Osteoblast (primary cell): Measurements from ENCODE around the gene DOCK11. TPM values are rescaled to one million over a fixed set of nuclear protein-coding genes. Genes with fewer than 3 reads are reported as not detected.

Experiments
- DNase-seq: peaks from one replicate; pipeline ENCODE4 v3.0.0; 2011; ENCODE audit warnings: low spot score, mixed read lengths; ENCODE audit not compliant: insufficient read length; ENCODE audit errors: missing footprints
- H2AFZ ChIP-seq: 2 replicates; pipeline ENCODE4 v1.6.0; 2011; ENCODE audit warnings: mild to moderate bottlenecking, low read length
- H3K27ac ChIP-seq: 2 replicates; pipeline ENCODE4 v1.5.1; 2011; ENCODE audit warnings: mild to moderate bottlenecking, low read depth, low read length, moderate library complexity
- H3K27me3 ChIP-seq: 2 replicates; pipeline ENCODE4 v1.6.0; 2012; ENCODE audit warnings: mild to moderate bottlenecking, control low read depth, inconsistent platforms, low read length, moderate library complexity; ENCODE audit not compliant: insufficient read depth
- H3K36me3 ChIP-seq: 2 replicates; pipeline ENCODE4 v1.5.1; 2011; ENCODE audit warnings: mild to moderate bottlenecking, low read length, control low read depth, moderate library complexity; ENCODE audit not compliant: insufficient read depth
- H3K4me1 ChIP-seq: 2 replicates; pipeline ENCODE4 v1.5.1; 2011; ENCODE audit warnings: mild to moderate bottlenecking, low read length, control low read depth, moderate library complexity; ENCODE audit not compliant: insufficient read depth
- H3K4me2 ChIP-seq: 2 replicates; pipeline ENCODE4 v1.6.0; 2011; ENCODE audit warnings: mild to moderate bottlenecking, low read length; ENCODE audit not compliant: insufficient read depth
- H3K4me3 ChIP-seq: fragments of 200-600 bp; sonication (generic); 3 replicates; pipeline ENCODE4 v1.5.1; 2012; ENCODE audit warnings: mild to moderate bottlenecking, low read length, inconsistent platforms; ENCODE audit not compliant: insufficient read depth
- H3K79me2 ChIP-seq: 2 replicates; pipeline ENCODE4 v1.6.0; 2012; ENCODE audit warnings: mild to moderate bottlenecking, low read length, control low read depth, inconsistent platforms; ENCODE audit not compliant: insufficient read depth
- H3K9me3 ChIP-seq: 2 replicates; pipeline ENCODE4 v1.5.1; 2011; ENCODE audit warnings: low read depth, low read length, control low read depth
- H4K20me1 ChIP-seq: 2 replicates; pipeline ENCODE4 v1.6.0; 2012; ENCODE audit warnings: mild to moderate bottlenecking, low read length, control low read depth; ENCODE audit not compliant: insufficient read depth
- CTCF ChIP-seq: IDR thresholded peaks from 2 replicates; pipeline ENCODE4 v1.5.1; 2011; ENCODE audit warnings: mild to moderate bottlenecking, low read depth, low read length, moderate library complexity; ENCODE audit errors: extremely low read depth
- total RNA-seq: library from RNA; depleted of rRNA; stranded (reverse); fragments of >200 nt; gene quantifications from 2 replicates; pipeline ENCODE4 v1.2.3, GENCODE V29; 2012

Gene DOCK11
- total RNA-seq, 1 donor, result 26.4 TPM

GRCh38 chrX:118657413-118657812, 161.8 kb downstream of the DOCK11 start:
- no peak for TF ChIP-seq CTCF
- Histone ChIP-seq H3K27ac (no peak overlapping the region), H4K20me1 (no peaks in the 10 kb centered on the region), H3K4me3 (no peak overlapping the region), H2AFZ (no peak overlapping the region), H3K36me3 (no peaks in the 10 kb centered on the region), H3K79me2 (no peaks in the 10 kb centered on the region), H3K9me3 (no peaks in the 10 kb centered on the region), H3K4me1 (peaks cover 7% of the 10 kb centered on the region), H3K27me3 (no peaks in the 10 kb centered on the region), H3K4me2 (no peak overlapping the region)
- no peak for DNase-seq

GRCh38 chrX:118660085-118660484, 164.5 kb downstream of the DOCK11 start:
- Histone ChIP-seq H4K20me1 (no peaks in the 10 kb centered on the region), H3K36me3 (no peaks in the 10 kb centered on the region), H3K4me3 (no peak overlapping the region), H3K27me3 (no peaks in the 10 kb centered on the region), H3K4me1 (peaks cover 5% of the 10 kb centered on the region), H3K27ac (no peak overlapping the region), H3K4me2 (no peak overlapping the region), H3K79me2 (no peaks in the 10 kb centered on the region), H3K9me3 (no peaks in the 10 kb centered on the region), H2AFZ (no peak overlapping the region)
- DNase-seq, result no peak
- no peak for TF ChIP-seq CTCF

GRCh38 chrX:118665204-118665603, 169.6 kb downstream of the DOCK11 start:
- Histone ChIP-seq H3K4me1 (no peaks in the 10 kb centered on the region), H3K4me2 (no peak overlapping the region), H3K36me3 (no peaks in the 10 kb centered on the region), H3K27me3 (no peaks in the 10 kb centered on the region), H4K20me1 (no peaks in the 10 kb centered on the region), H3K4me3 (no peak overlapping the region), H3K79me2 (no peaks in the 10 kb centered on the region), H3K9me3 (no peaks in the 10 kb centered on the region), H3K27ac (no peak overlapping the region), H2AFZ (no peak overlapping the region)
- no peak for DNase-seq
- TF ChIP-seq CTCF, result no peak

- Histone ChIP-seq H4K20me1 (no peaks in the 10 kb centered on the region), H3K79me2 (no peaks in the 10 kb centered on the region), H3K27ac (no peak overlapping the region), H3K36me3 (no peaks in the 10 kb centered on the region), H3K4me2 (no peak overlapping the region), H3K9me3 (no peaks in the 10 kb centered on the region), H2AFZ (no peak overlapping the region), H3K4me3 (no peak overlapping the region), H3K4me1 (no peaks in the 10 kb centered on the region), H3K27me3 (no peaks in the 10 kb centered on the region)
- peak; percentile 11 for DNase-seq
- no peak for TF ChIP-seq CTCF
Measured at GRCh38 chrX:118666521-118666920, 170.9 kb downstream of the DOCK11 start.
